ENCODE results near the gene WIPF2.
"Not testable (repeated sequence)": the region's sequence is repeated elsewhere in the genome, so short reads cannot be mapped to it uniquely, and the experiment has no call there.

Gene WIPF2

DNA sequence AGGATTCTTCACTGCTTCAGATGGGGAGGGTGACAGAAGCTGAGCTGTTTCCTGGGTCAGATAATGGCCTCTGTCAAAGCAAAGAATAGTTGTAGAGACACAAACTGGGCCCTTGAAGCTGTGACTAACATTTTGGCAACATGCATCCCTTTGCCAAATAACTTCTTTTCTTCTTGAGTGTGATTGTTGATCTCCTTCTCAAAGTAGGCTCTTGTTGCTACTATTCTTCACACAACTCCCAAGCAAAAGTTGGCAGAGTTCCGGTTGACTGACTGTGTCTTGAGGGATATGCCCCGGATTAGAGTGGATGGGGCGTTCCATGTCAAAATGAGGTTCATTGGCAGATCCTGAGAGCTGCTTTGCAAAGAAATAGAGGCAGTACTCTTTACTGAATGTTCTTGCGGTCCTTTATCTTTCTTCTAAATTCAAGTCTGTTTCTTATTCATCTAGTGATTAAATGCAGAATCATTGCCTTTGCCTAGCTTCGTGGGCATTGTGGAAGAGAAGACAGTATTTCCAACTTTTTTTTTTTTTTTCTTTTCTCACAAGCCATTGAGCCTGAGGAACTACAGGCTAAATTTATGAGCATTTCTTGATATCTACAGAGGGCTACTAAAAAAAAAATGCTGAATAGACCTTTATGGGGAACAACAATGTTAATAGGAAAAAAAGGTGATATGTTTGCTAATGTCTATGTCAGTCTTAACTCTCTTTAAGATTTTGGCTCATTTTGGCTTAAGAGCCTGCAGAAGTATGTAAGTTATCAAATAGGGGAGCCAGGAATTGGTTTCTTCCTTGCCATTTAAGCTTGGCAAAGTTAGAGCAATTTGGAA lies 5.8 kb downstream of the WIPF2 start:
- DNase-seq (ENCODE audit: low spot score): no peak
- in situ Hi-C loops (cut with MboI; ENCODE audit: low pct_unique_long_range_greater_than_20kb, low sequenced_read_pairs, unreplicated experiment): no loop called here
- TF ChIP-seq CTCF (IDR thresholded peaks at IDR 0.05; ENCODE audit: extremely low read depth, insufficient read depth, missing control alignments): no peak

- in situ Hi-C loops (cut with MboI; ENCODE audit: low pct_unique_long_range_greater_than_20kb, low sequenced_read_pairs, unreplicated experiment); DNase-seq (ENCODE audit: low spot score): not testable (repeated sequence)
Measured at GRCh38 chr17:40229146-40229545, 10.0 kb downstream of the WIPF2 start.

- DNase-seq (ENCODE audit: low spot score): no peak
- TF ChIP-seq CTCF (IDR thresholded peaks at IDR 0.05; ENCODE audit: extremely low read depth, insufficient read depth, missing control alignments): no peak
- in situ Hi-C loops (cut with MboI; ENCODE audit: low pct_unique_long_range_greater_than_20kb, low sequenced_read_pairs, unreplicated experiment): no loop called here
Measured at GRCh38 chr17:40230670-40231069, 11.6 kb downstream of the WIPF2 start.

- in situ Hi-C loops (cut with MboI; ENCODE audit: low pct_unique_long_range_greater_than_20kb, low sequenced_read_pairs, unreplicated experiment); DNase-seq (ENCODE audit: low spot score): not testable (repeated sequence)
Measured at GRCh38 chr17:40231928-40232327, 12.8 kb downstream of the WIPF2 start.

- in situ Hi-C loops (cut with MboI; ENCODE audit: low pct_unique_long_range_greater_than_20kb, low sequenced_read_pairs, unreplicated experiment): no loop called here
- no peak for DNase-seq (ENCODE audit: low spot score)
- no peak for TF ChIP-seq CTCF (IDR thresholded peaks at IDR 0.05; ENCODE audit: extremely low read depth, insufficient read depth, missing control alignments)
Measured at GRCh38 chr17:40241252-40241834, 22.2 kb downstream of the WIPF2 start.

DNA sequence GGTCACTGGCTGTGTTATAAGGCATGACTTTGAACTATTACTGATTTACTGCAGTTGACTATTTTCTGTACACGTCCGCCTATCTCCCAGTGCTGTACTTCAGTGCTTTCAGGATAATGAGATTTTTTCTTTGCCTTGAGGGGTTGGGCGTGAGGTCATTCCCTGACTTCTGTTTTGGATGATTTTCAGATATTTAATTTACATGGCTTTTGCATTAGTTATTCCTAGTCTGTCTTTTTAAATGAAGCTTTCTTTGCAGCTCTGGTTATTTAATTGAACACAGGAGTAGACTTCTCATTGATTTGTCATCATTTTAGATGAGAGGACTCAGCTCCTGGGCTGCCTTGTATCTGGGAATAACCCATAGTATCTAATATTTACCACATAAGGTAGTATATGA lies 23.7 kb downstream of the WIPF2 start:
- in situ Hi-C loops (cut with MboI; ENCODE audit: low pct_unique_long_range_greater_than_20kb, low sequenced_read_pairs, unreplicated experiment): no loop called here

DNA sequence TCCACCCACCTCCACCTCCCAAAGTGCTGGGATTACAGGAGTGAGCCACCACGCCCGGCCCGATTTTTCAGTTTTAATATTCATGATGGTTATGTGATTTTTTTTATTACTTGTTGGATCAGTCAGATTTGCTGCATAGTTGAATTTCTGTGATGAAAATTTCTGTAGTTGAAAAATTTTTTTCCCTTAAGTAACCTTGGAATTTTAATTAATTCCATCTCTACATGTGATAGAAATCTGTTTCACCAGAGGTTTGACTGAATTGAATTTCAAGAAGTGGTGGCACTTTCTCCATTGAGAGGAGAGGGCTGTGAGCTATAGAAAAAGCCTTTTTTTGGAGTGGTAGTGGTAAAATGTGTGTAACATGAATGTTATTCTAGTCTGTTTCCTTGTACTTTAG lies 24.7 kb downstream of the WIPF2 start:
- no peak for TF ChIP-seq CTCF (IDR thresholded peaks at IDR 0.05; ENCODE audit: extremely low read depth, insufficient read depth, missing control alignments)
- DNase-seq (ENCODE audit: low spot score): no peak
- in situ Hi-C loops (cut with MboI; ENCODE audit: low pct_unique_long_range_greater_than_20kb, low sequenced_read_pairs, unreplicated experiment): no loop called here

More for the DNA sequence above, 23.7 kb downstream of the WIPF2 start:
- DNase-seq (ENCODE audit: low spot score): no peak
- TF ChIP-seq CTCF (IDR thresholded peaks at IDR 0.05; ENCODE audit: extremely low read depth, insufficient read depth, missing control alignments): no peak

All from GM13977 (cell line).